HG03558 (cell line): ENCODE data around the gene DCDC2C.

Experiments used
- ATAC-seq: cut with Tn5 transposase; IDR thresholded peaks from one replicate; pipeline ENCODE4 v1.9.1; 2021; ENCODE audit warnings: moderate number of reproducible peaks; ENCODE audit not compliant: unreplicated experiment; ENCODE audit errors: extremely low read depth

Gene DCDC2C

GRCh38 chr2:3670941-3671340, 32.4 kb upstream of the DCDC2C start:
- no peak for ATAC-seq

GRCh38 chr2:3672861-3673678, 30.3 kb upstream of the DCDC2C start:
- no peak for ATAC-seq

- no peak for ATAC-seq
Measured at GRCh38 chr2:3674066-3674845, 29.1 kb upstream of the DCDC2C start.

GRCh38 chr2:3675687-3676086, 27.7 kb upstream of the DCDC2C start:
- no peak for ATAC-seq

GRCh38 chr2:3677436-3677835, 25.9 kb upstream of the DCDC2C start:
- ATAC-seq, result no peak

- ATAC-seq, result no peak
Measured at GRCh38 chr2:3678212-3678611, 25.2 kb upstream of the DCDC2C start.

GRCh38 chr2:3679180-3679579, 24.2 kb upstream of the DCDC2C start:
- no peak for ATAC-seq

- no peak for ATAC-seq
Measured at GRCh38 chr2:3679616-3680393, 23.6 kb upstream of the DCDC2C start.

- no peak for ATAC-seq
Measured at GRCh38 chr2:3680548-3681345, 22.6 kb upstream of the DCDC2C start.

- ATAC-seq, result no peak
Measured at GRCh38 chr2:3681625-3682024, 21.8 kb upstream of the DCDC2C start.

- no peak for ATAC-seq
Measured at GRCh38 chr2:3682811-3683210, 20.6 kb upstream of the DCDC2C start.

GRCh38 chr2:3683748-3684454, 19.5 kb upstream of the DCDC2C start:
- ATAC-seq, result no peak

GRCh38 chr2:3689998-3690748, 13.2 kb upstream of the DCDC2C start:
- ATAC-seq, result no peak

- no peak for ATAC-seq
Measured at GRCh38 chr2:3692375-3692774, 11.0 kb upstream of the DCDC2C start.

- ATAC-seq, result no peak
Measured at GRCh38 chr2:3696545-3696944, 6.8 kb upstream of the DCDC2C start.

- ATAC-seq, result no peak
Measured at GRCh38 chr2:3701071-3701470, 2.3 kb upstream of the DCDC2C start.

- ATAC-seq, result no peak
Measured at GRCh38 chr2:3703757-3704355, 481 bp downstream of the DCDC2C start.

- no peak for ATAC-seq
Measured at GRCh38 chr2:3704692-3705091, 1.3 kb downstream of the DCDC2C start.
